ENCODE data around the gene USP53. TPM values are rescaled to one million over a fixed set of nuclear protein-coding genes. Genes with fewer than 3 reads are reported as not detected.

Gene USP53
- total RNA-seq, 4 donors from 2014 or later: 162 to 204 (median 167) TPM

DNA sequence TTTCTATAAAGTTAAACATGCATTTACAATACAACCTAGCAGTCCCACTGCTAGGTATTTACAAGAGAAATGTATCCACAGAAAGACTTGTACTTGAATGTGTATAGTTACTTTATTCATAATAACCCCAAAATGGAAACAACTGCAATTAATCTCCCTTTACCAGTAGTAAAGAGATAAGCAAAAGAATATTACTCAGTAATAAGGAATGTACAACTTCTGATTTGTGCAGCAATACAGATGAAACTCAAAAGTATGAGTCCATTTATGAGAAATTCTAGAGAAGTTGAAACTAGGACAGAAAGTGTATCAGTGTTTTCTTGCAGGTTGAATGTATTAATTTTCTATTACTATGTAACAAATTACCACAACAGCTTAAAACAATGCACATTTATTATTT, 15.2 kb downstream of the USP53 start:
- TF ChIP-seq, protein P1, sequence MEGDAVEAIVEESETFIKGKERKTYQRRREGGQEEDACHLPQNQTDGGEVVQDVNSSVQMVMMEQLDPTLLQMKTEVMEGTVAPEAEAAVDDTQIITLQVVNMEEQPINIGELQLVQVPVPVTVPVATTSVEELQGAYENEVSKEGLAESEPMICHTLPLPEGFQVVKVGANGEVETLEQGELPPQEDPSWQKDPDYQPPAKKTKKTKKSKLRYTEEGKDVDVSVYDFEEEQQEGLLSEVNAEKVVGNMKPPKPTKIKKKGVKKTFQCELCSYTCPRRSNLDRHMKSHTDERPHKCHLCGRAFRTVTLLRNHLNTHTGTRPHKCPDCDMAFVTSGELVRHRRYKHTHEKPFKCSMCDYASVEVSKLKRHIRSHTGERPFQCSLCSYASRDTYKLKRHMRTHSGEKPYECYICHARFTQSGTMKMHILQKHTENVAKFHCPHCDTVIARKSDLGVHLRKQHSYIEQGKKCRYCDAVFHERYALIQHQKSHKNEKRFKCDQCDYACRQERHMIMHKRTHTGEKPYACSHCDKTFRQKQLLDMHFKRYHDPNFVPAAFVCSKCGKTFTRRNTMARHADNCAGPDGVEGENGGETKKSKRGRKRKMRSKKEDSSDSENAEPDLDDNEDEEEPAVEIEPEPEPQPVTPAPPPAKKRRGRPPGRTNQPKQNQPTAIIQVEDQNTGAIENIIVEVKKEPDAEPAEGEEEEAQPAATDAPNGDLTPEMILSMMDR (IDR thresholded peaks at IDR 0.05; ENCODE audit: low read depth): no peak

DNA sequence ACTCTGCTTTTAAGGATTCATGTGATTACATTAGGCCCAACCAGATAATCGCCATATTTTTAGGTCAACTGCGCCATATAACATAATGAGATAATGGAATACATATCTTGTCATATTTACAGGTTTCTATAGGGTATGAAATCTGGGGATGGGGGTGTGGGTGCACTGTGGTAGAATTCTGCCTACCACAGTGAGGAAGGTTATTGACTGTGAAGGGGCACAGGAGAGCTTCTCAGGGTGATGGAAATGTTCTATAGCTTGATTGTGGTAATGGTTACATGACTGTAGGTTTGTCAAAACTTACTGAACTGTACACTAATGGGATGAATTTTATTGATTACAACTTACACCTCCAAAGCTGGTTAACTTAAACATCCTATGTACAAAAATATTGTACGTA, 15.9 kb downstream of the USP53 start:
- TF ChIP-seq, protein P1 (IDR thresholded peaks at IDR 0.05; ENCODE audit: low read depth): no peak

DNA sequence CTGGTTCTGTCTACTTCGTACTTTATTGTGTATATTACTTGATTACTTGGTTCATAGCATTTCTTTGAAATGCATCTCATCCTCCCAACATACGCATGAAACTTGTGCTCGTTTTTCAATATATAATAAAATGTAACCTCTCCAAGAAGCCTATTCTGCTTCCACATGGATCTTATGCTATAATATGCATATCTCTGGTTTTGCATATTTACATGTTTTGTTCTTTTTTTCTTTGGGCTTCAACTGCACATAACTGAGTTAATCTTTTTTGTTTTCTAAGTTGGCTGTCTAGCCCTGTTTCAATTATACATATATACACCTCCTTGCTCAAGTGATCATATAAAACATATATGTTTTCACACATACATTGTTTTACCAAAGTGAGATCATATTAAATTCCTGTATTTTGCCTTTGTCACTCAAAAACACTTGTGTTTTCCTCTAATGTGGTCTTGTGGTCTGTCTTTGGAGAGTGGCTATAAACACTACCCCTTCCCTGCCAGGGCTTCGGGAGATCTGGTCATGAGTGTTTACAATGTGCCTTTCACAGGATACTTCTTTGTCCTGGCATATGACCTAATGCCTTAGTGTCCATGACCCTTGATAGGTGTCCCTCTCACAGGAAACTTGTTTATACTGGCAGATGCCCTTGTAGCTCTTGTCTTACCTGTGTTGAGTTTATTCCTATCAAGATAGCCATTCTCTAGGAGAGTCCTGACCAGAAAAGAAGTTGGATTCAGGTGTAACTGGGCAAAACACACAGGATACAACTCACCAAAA, 17.6 kb downstream of the USP53 start:
- TF ChIP-seq, protein P1 (IDR thresholded peaks at IDR 0.05; ENCODE audit: low read depth): no peak

DNA sequence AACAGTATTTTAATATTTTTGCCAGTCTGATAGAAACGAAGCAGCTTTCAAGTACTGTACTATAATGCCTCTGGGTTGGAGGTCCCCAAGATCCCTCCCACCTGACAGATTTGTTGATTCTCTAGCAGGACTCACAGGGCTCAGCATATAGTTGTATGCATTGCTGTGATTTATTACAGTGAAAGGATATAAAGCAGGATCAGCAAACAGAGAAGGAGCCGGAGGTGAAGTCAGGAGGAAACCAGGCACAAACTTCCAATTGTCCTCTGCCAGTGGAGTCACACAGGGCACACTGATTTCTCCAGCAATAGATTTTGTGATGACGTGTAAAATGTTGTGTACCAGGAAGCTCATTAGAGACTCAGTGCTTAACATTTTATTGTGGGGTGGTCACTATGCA, 19.0 kb downstream of the USP53 start:
- TF ChIP-seq, protein P1 (IDR thresholded peaks at IDR 0.05; ENCODE audit: low read depth): no peak

GRCh38 chr4:119232286-119232685, 19.8 kb downstream of the USP53 start:
- TF ChIP-seq, protein P1 (IDR thresholded peaks at IDR 0.05; ENCODE audit: low read depth): no peak

DNA sequence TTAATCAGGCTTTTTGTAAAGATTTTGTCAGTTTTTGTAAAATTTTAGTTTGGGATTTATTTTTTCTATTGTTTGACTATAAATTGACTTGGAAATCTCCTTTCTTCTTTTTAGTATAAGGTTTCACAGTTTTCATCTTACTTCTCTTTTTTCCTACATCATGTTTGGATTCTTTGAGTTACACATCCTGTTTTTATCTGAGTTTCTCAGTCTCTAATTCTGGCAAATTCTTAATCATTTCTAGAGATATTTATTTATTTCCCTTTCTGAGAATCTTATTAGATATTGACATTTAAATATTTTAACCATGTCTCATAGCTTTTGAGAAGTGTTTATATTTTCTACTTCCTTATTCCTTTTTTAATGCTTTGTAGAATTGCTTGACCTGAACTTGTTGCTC, 20.7 kb downstream of the USP53 start:
- TF ChIP-seq, protein P1 (IDR thresholded peaks at IDR 0.05; ENCODE audit: low read depth): no peak

DNA sequence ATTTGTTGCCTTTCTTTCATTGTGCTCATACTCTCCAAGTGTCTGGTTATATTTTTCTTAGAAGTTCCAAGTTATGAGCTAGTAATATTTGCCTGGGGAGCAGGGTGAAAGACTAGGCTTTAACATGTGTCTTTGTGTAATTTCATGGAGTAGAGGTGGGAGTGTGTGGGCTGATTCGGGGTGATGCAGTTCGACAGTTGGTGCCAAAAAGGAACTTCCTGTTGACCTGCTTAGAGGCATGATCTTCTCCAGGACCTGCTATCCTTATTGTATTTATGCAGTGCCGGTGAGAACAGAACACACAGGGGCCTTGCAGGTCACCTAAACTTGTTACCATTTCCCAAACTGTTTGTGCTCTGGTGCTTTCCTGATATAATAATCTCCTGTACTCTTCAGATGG, 21.2 kb downstream of the USP53 start:
- TF ChIP-seq, protein P1 (IDR thresholded peaks at IDR 0.05; ENCODE audit: low read depth): no peak
